Body of pancreas (tissue), 4 donors: ENCODE results near the gene MRPS31. TPM values are rescaled to one million over a fixed set of nuclear protein-coding genes. Genes with fewer than 3 reads are reported as not detected.

ENCODE experiments used
- ATAC-seq: fragments of 150-250 bp; one replicate; pipeline ENCODE4 v1.9.1; 2016
- DNase-seq, 4 donors: peaks; one replicate each; pipeline ENCODE4 v3.0.0-alpha.2; 2019
- H3K27ac ChIP-seq, 4 donors: fragments of 200-600 bp; sonication (generic); 1 replicate in 3 of 4; 2 replicates in 1 of 4; pipeline versions ENCODE4 v1.5.1 to v1.6.1; 2016 to 2019; ENCODE audit warnings: mild to moderate bottlenecking in 1 of 4, mixed read lengths in 1 of 4, moderate library complexity in 1 of 4
- H3K27me3 ChIP-seq, 2 donors: fragments of 200-600 bp; sonication (generic); one replicate each; pipeline ENCODE4 v1.6.0; 2016; ENCODE audit warnings: mild to moderate bottlenecking in 1 of 2
- H3K36me3 ChIP-seq, 2 donors: fragments of 200-600 bp; sonication (generic); replicated peaks in 1 of 2; 2 replicates each; pipeline ENCODE4 v1.5.1; 2016; ENCODE audit warnings: low read depth in 2 of 2; ENCODE audit not compliant: insufficient read depth in 1 of 2
- H3K4me1 ChIP-seq: fragments of 200-600 bp; sonication (generic); one replicate; pipeline ENCODE4 v1.6.0; 2016
- H3K4me3 ChIP-seq, 2 donors: fragments of 200-600 bp; sonication (generic); 1 replicate in 1 of 2; 2 replicates in 1 of 2; pipeline ENCODE4 v1.5.1; 2016 to 2019
- H3K9me3 ChIP-seq, 3 donors: fragments of 200-600 bp; sonication (generic); 1 replicate in 2 of 3; 2 replicates in 1 of 3; pipeline ENCODE4 v1.5.1; 2016
- POLR2A ChIP-seq, 3 donors: fragments of 450-650 bp; IDR thresholded peaks; one replicate each; pipeline ENCODE4 v1.6.1; 2016; ENCODE audit warnings: antibody characterized with exemption in 3 of 3, mild to moderate bottlenecking in 2 of 3
- WGBS, 2 donors: methylation state at CpG; one replicate each; pipeline ENCODE4 v1.1.5; 2017; 5-methylcytosine and 5-hydroxymethylcytosine counted together
- intact Hi-C: fragments of 100-400 bp; cut with DNase I; formaldehyde crosslinking; loops from one replicate; pipeline ENCODE4 v1.15.1; 2023
- total RNA-seq, 2 donors: library from RNA; depleted of rRNA; stranded (reverse); fragments of >200 nt; gene quantifications; one replicate each; pipeline ENCODE4 v1.1.0, GENCODE V29; 2016
- TF ChIP-seq, protein P1 (sequence below), 7 experiments: fragments of 450-650 bp in 4 of 7; fragments of 200-600 bp in 3 of 7; sonication (generic) in 3 of 7; IDR thresholded peaks; one replicate each; pipeline ENCODE4 v1.5.1; 2016 to 2019; ENCODE audit warnings: antibody characterized with exemption in 7 of 7

Gene MRPS31
- total RNA-seq, 2 donors from 2014 or later, result 10.9 to 11.9 TPM

DNA sequence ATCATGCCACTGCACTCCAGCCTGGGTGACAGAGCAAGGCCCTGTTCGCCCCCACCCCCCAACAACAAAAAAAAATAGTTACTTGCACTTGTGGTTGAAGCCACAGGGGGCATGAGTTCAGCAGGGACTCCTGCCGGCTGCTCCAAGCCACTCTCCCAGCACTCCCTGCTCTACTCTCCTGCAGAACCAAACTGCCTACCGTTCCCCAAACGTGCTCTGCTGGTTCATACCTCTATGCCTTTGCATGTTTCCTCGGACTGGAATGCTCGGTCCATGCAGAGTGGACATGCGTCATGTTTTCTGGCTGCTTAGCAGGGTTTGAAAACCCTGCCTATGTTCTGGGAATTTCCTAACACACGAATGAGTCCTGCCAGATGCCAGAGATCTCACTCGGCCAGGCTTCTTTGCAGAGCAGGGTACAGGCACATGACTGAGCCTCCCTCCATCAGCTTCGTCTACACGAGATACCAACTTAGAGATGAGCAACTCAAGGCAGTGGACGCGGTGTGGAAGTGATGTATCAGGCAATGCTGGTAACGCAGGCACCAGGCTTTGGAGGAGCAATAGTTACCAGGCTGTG lies 9.9 kb upstream of the MRPS31 start:
- Histone ChIP-seq H3K36me3 (no peaks in the 10 kb centered on the region), H3K27ac (no peak overlapping the region), H3K4me3 (no peak overlapping the region), H3K9me3 (no peaks in the 10 kb centered on the region), H3K27me3 (no peaks in the 10 kb centered on the region), H3K4me1 (no peaks in the 10 kb centered on the region)
- DNase-seq (peak in 1 of 4 donors; percentile 34), ATAC-seq (no peak)
- TF ChIP-seq POLR2A (IDR thresholded peaks at IDR 0.05), result no peak
- TF ChIP-seq, protein P1, sequence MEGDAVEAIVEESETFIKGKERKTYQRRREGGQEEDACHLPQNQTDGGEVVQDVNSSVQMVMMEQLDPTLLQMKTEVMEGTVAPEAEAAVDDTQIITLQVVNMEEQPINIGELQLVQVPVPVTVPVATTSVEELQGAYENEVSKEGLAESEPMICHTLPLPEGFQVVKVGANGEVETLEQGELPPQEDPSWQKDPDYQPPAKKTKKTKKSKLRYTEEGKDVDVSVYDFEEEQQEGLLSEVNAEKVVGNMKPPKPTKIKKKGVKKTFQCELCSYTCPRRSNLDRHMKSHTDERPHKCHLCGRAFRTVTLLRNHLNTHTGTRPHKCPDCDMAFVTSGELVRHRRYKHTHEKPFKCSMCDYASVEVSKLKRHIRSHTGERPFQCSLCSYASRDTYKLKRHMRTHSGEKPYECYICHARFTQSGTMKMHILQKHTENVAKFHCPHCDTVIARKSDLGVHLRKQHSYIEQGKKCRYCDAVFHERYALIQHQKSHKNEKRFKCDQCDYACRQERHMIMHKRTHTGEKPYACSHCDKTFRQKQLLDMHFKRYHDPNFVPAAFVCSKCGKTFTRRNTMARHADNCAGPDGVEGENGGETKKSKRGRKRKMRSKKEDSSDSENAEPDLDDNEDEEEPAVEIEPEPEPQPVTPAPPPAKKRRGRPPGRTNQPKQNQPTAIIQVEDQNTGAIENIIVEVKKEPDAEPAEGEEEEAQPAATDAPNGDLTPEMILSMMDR (IDR thresholded peaks at IDR 0.05), result no peak
- intact Hi-C loops, result no loop called here
- 55 to 58% methylated on average over 9 to 14 of the region's 14 CpGs for WGBS, 2 donors

DNA sequence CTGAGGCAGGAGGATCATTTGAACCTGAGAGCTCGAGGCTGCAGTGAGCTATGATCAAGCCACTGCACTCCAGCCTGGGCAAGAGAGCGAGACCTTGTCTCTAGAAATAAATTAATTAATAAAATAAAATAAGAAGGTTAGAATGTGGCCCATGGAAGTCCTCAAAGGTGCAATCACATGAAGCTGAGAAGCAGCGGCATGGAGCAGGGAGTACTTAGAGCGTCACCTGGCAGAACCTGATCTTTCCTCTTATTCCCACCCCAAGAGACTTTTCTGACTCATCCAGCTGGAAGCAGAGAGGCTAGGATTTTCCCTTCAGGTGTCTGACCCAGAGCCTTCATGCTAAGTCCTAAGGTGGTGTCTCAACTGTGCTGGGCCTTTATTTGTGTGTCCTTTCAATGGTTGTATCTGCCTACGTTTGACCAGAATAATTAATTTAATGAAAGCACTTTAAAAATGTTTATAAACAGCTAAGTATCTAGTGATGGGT lies 8.9 kb upstream of the MRPS31 start:
- H3K4me3 ChIP-seq, result no peak overlapping the region
- 87 to 92% methylated on average over 5 of the region's 5 CpGs for WGBS, 2 donors
- ATAC-seq (no peak), DNase-seq (no peak)
- no peaks in the 10 kb centered on the region for H3K27me3 ChIP-seq
- TF ChIP-seq POLR2A (IDR thresholded peaks at IDR 0.05), result no peak
- TF ChIP-seq, protein P1 (IDR thresholded peaks at IDR 0.05), result no peak
- intact Hi-C loops, result no loop called here
- no peaks in the 10 kb centered on the region for H3K36me3 ChIP-seq
- no peaks in the 10 kb centered on the region for H3K4me1 ChIP-seq
- no peak overlapping the region for H3K27ac ChIP-seq
- no peaks in the 10 kb centered on the region for H3K9me3 ChIP-seq

DNA sequence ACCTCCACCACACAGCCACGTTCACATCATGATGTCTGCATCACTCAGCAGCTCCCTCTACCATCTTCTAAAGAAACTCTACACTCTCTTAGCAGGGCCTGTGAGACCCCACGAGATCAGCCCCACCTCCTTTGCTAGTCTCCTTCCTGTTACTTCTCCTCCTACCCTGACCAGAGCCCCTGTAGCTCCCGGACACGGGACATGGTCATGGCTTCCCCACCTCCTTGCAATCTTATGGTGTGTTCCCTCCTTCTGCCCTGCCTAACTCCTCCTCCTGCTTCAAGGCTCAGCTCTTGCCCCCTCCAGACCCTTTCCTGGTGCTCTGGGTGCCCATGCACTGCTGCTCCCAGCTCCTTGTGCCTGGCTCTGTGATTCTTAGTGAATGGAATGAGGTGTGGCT lies 8.1 kb upstream of the MRPS31 start:
- WGBS, 2 donors, result 30 to 51% methylated on average over 4 of the region's 4 CpGs

DNA sequence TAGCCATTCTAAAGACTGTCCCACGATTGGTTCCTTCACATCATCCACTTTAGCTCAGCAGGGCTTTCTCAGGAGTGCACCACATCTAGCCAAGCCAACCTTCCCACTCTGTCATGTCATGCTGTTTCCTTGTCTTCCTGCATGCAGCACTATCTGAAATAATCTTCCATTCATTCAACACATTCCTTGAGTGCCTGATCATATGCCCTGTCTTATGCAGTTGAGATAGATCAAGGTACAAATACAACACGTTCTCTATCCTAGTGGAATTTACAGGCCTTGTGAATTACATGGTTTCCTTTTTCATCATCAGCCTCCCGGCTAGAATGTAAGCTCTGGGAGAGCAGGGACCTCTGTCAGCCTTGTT lies 6.8 kb upstream of the MRPS31 start:
- no peak overlapping the region for H3K27ac ChIP-seq
- intact Hi-C loops, result no loop called here
- no peaks in the 10 kb centered on the region for H3K36me3 ChIP-seq
- WGBS, 2 donors, result 26 to 31% methylated on average over 3 of the region's 3 CpGs
- TF ChIP-seq, protein P1 (IDR thresholded peaks at IDR 0.05), result no peak
- TF ChIP-seq POLR2A (IDR thresholded peaks at IDR 0.05), result no peak
- H3K9me3 ChIP-seq, result no peaks in the 10 kb centered on the region
- no peak for DNase-seq
- H3K27me3 ChIP-seq, result no peaks in the 10 kb centered on the region
- peak; percentile 3 for ATAC-seq
- no peak overlapping the region for H3K4me3 ChIP-seq
- H3K4me1 ChIP-seq, result no peaks in the 10 kb centered on the region

More for the DNA sequence above, 8.1 kb upstream of the MRPS31 start:
- H3K27me3 ChIP-seq, result no peaks in the 10 kb centered on the region
- H3K27ac ChIP-seq, result no peak overlapping the region
- DNase-seq (no peak), ATAC-seq (no peak)
- intact Hi-C loops, result no loop called here
- H3K36me3 ChIP-seq, result no peaks in the 10 kb centered on the region
- H3K4me3 ChIP-seq, result no peak overlapping the region
- H3K4me1 ChIP-seq, result no peaks in the 10 kb centered on the region
- no peaks in the 10 kb centered on the region for H3K9me3 ChIP-seq
- TF ChIP-seq POLR2A (IDR thresholded peaks at IDR 0.05), result no peak
- TF ChIP-seq, protein P1 (IDR thresholded peaks at IDR 0.05), result no peak
